ENCODE results near the gene RCBTB1.
A peak's percentile ranks its signal among the peaks of the same experiment; 100 is the strongest.
"Not testable (repeated sequence)": the region's sequence is repeated elsewhere in the genome, so short reads cannot be mapped to it uniquely, and the experiment has no call there.

Gene RCBTB1

DNA sequence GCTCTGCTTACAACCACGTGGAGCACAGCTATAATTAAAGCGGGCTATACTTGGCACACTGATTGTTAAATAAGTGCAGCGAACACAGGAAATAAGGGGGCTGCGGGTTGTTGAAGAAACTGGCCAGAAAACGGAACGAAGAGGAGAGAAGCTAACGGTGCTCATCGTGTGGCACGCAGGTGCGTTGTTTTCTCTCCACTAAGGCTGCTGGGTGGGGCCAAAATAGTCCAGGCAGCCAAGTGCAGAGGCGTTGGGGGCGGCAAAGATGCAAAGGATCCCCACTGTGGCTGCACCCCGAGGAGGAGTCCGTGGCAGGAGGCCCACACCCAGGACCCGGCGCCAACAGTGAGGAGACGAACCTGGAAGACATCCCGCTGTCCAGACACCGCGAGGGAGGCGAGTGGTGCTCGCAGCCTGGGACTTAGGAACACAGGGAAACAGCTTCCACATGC, 34.8 kb upstream of the RCBTB1 start:
- TF ChIP-seq, protein P1, sequence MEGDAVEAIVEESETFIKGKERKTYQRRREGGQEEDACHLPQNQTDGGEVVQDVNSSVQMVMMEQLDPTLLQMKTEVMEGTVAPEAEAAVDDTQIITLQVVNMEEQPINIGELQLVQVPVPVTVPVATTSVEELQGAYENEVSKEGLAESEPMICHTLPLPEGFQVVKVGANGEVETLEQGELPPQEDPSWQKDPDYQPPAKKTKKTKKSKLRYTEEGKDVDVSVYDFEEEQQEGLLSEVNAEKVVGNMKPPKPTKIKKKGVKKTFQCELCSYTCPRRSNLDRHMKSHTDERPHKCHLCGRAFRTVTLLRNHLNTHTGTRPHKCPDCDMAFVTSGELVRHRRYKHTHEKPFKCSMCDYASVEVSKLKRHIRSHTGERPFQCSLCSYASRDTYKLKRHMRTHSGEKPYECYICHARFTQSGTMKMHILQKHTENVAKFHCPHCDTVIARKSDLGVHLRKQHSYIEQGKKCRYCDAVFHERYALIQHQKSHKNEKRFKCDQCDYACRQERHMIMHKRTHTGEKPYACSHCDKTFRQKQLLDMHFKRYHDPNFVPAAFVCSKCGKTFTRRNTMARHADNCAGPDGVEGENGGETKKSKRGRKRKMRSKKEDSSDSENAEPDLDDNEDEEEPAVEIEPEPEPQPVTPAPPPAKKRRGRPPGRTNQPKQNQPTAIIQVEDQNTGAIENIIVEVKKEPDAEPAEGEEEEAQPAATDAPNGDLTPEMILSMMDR (IDR thresholded peaks at IDR 0.05; ENCODE audit: insufficient read depth, low read length, poor library complexity, severe bottlenecking) = no peak
- no peaks in the 10 kb centered on the region for H3K27me3 ChIP-seq (replicated peaks; ENCODE audit: control insufficient read depth, insufficient read depth, low read length)
- no peaks in the 10 kb centered on the region for H3K36me3 ChIP-seq (ENCODE audit: control insufficient read depth, insufficient read depth, low read length)
- peak; percentile 79 for DNase-seq (ENCODE audit: extremely low read depth, insufficient read length)
- H3K4me3 ChIP-seq (replicated peaks; ENCODE audit: low read depth, low read length) = peak overlapping the region; percentile 59

DNA sequence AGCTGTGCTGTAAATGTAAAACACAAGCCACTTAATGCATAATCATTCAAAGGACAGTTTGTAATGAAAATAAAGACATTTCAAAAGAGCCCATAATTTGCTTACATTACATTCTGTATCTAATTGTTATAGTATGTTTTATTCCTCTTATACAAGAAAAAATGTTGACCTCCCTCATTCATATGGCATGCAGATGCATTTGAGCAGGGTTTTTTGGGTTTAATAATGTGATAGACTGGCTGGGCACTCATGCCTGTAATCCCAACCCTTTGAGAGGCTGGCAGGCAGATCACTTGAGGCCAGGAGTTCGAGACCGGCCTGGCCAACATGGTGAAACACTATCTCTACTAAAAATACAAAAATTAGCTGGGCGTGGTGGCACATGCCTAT, 31.3 kb upstream of the RCBTB1 start:
- TF ChIP-seq, protein P1 (IDR thresholded peaks at IDR 0.05; ENCODE audit: insufficient read depth, low read length, poor library complexity, severe bottlenecking) = no peak
- H3K27me3 ChIP-seq (replicated peaks; ENCODE audit: control insufficient read depth, insufficient read depth, low read length) = no peaks in the 10 kb centered on the region
- no peak for DNase-seq (ENCODE audit: extremely low read depth, insufficient read length)
- H3K4me3 ChIP-seq (replicated peaks; ENCODE audit: low read depth, low read length) = no peak overlapping the region
- no peaks in the 10 kb centered on the region for H3K36me3 ChIP-seq (ENCODE audit: control insufficient read depth, insufficient read depth, low read length)

DNA sequence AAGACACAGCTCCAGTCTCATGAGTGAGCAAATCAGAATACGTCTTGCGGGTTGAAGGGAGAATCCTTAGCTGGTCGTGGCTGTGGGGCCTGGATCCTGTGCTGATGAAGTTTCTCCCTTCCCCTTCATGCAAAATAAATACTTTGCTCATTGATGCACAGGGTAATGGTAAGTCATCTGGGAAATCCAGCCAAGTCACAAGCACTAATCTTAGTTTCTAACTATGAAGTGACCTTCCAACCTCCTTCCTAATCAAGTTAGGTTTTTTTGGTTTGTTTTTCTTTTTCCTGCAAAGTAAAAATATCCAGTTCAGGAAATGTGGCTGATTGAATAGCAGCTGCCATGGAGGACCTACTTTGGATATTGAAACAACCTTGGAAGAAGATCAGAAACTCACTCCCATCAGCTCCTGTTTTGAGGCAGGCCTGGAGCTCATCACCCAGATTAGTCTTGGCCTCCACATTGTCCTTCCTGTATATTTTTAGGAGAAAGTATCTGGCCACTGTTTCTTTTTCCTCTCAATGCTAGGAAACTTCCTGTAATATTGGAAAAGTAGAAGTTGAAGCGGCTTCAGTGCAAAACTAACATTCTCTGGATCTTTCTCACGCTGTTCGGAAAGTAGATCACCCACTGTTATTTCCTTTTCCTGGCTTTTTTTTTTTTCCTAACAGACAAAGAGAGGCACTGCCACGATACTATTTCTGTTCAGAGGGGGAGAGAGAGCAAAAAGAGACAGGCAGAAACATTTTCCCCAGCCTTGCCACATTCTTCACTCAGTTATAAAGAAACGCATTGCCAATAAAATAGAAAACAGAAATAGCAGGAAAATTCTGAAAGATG, 30.7 kb upstream of the RCBTB1 start:
- TF ChIP-seq, protein P1 (IDR thresholded peaks at IDR 0.05; ENCODE audit: insufficient read depth, low read length, poor library complexity, severe bottlenecking) = no peak
- Histone ChIP-seq H3K36me3 (ENCODE audit: control insufficient read depth, insufficient read depth, low read length) (no peaks in the 10 kb centered on the region), H3K27me3 (replicated peaks; ENCODE audit: control insufficient read depth, insufficient read depth, low read length) (no peaks in the 10 kb centered on the region), H3K4me3 (replicated peaks; ENCODE audit: low read depth, low read length) (no peak overlapping the region)
- DNase-seq (ENCODE audit: extremely low read depth, insufficient read length) = no peak

DNA sequence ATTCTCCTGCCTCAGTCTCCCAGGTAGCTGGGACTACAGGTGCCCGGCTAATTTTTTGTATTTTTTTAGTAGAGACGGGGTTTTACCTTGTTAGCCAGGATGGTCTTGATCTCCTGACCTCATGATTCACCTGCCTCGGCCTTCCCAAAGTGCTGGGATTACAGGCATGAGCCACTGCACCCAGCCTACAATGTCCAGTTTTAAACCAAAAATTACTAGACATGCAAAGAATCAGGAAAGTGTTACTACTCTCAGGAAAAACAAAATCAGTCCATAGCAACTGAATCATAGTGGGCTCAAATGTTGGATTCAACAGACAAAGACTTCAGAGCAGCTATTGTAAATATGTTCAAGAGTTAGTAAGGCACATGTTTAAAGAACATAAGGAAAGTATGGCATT, 26.7 kb upstream of the RCBTB1 start:
- not testable (repeated sequence) for H3K4me3 ChIP-seq (replicated peaks; ENCODE audit: low read depth, low read length); H3K36me3 ChIP-seq (ENCODE audit: control insufficient read depth, insufficient read depth, low read length); H3K27me3 ChIP-seq (replicated peaks; ENCODE audit: control insufficient read depth, insufficient read depth, low read length); DNase-seq (ENCODE audit: extremely low read depth, insufficient read length)

DNA sequence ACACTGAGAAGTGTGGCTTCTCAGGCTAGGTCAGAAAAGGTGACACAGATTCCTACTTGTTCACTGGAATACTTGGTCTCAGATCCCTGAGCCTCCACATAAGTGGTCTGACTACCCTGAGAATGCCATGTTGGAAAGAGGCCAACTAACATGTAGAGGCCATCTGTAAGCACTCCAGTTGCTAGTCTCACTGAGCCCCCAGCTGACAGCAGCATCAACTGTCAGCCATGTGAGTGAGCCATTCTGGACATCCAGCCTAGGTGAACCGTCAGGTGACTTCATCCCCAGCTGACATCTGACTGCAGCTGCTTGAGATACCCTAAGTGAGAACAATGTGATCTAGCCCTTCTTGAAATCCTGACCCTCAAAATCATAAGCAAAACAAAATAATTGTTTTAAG, 24.8 kb upstream of the RCBTB1 start:
- TF ChIP-seq, protein P1 (IDR thresholded peaks at IDR 0.05; ENCODE audit: insufficient read depth, low read length, poor library complexity, severe bottlenecking) = no peak
- Histone ChIP-seq H3K27me3 (replicated peaks; ENCODE audit: control insufficient read depth, insufficient read depth, low read length) (no peaks in the 10 kb centered on the region), H3K4me3 (replicated peaks; ENCODE audit: low read depth, low read length) (no peak overlapping the region), H3K36me3 (ENCODE audit: control insufficient read depth, insufficient read depth, low read length) (no peaks in the 10 kb centered on the region)
- no peak for DNase-seq (ENCODE audit: extremely low read depth, insufficient read length)

DNA sequence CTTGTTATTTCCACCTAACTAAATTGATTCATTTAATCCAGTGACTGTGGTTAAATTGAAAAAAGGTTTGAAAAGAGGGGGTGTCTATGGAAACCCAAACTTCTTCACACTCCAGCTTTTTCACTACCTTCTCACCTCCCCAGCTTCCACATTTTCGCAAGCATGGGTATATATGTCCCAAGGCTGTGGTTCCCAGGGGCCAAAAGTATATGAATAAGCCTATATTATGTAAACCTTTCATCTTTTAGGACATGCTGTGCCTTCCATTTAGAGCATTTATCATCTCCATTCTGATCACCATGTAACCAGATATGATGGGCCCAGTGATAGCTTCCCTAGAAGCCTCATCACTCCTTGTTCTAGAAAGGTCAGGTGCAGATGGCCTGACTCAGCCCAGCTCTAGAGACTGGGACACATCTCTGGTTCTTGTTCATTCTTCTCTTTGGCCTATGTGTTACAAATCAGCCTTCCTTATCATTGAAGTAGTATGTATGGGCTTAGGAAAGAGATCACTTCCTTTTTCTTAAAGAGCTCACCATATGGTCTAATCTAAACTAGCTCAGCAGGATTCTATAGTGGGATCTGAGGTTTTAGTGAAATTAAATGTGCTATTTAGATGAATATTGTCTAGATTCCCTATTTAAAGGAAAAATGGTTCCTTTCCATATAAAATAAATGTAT, 23.4 kb upstream of the RCBTB1 start:
- DNase-seq (ENCODE audit: extremely low read depth, insufficient read length) = no peak
- TF ChIP-seq, protein P1 (IDR thresholded peaks at IDR 0.05; ENCODE audit: insufficient read depth, low read length, poor library complexity, severe bottlenecking) = no peak
- H3K36me3 ChIP-seq (ENCODE audit: control insufficient read depth, insufficient read depth, low read length) = no peaks in the 10 kb centered on the region
- no peak overlapping the region for H3K4me3 ChIP-seq (replicated peaks; ENCODE audit: low read depth, low read length)
- H3K27me3 ChIP-seq (replicated peaks; ENCODE audit: control insufficient read depth, insufficient read depth, low read length) = no peaks in the 10 kb centered on the region

All from GM06990 (cell line).